Breast epithelium (tissue), 4 donors: ENCODE results near the gene TMEM217. TPM values are rescaled to one million over a fixed set of nuclear protein-coding genes. Genes with fewer than 3 reads are reported as not detected.

Source experiments
- DNase-seq, 2 donors: peaks; one replicate each; pipeline ENCODE4 v3.0.0-alpha.2; 2019; ENCODE audit warnings: low spot score in 2 of 2
- H3K27ac ChIP-seq, 2 donors: fragments of 200-600 bp; sonication (generic) in 1 of 2; one replicate each; pipeline ENCODE4 v1.5.1; 2016 to 2019; ENCODE audit warnings: mild to moderate bottlenecking in 1 of 2
- H3K27me3 ChIP-seq, 2 donors: fragments of 200-600 bp; sonication (generic) in 1 of 2; one replicate each; pipeline versions ENCODE4 v1.5.1 to v1.6.0; 2017 to 2019; ENCODE audit warnings: control low read depth in 1 of 2, mild to moderate bottlenecking in 1 of 2
- H3K36me3 ChIP-seq: fragments of 200-600 bp; one replicate; pipeline ENCODE4 v1.5.1; 2019
- H3K4me1 ChIP-seq, 2 donors: fragments of 200-600 bp; sonication (generic); one replicate each; pipeline ENCODE4 v1.5.1; 2016 to 2019; ENCODE audit warnings: control low read depth in 1 of 2
- H3K4me3 ChIP-seq, 3 donors: fragments of 200-600 bp; sonication (generic); 1 replicate in 2 of 3; 2 replicates in 1 of 3; pipeline ENCODE4 v1.5.1; 2016 to 2019; ENCODE audit warnings: mild to moderate bottlenecking in 3 of 3, moderate library complexity in 2 of 3
- H3K9me3 ChIP-seq, 2 donors: fragments of 200-600 bp; sonication (generic) in 1 of 2; one replicate each; pipeline ENCODE4 v1.5.1; 2016 to 2019; ENCODE audit warnings: control low read depth in 1 of 2
- CTCF ChIP-seq, 3 donors: fragments of 450-650 bp; IDR thresholded peaks; one replicate each; pipeline ENCODE4 v1.5.1; 2016 to 2017; ENCODE audit warnings: antibody characterized with exemption in 3 of 3, mild to moderate bottlenecking in 3 of 3, moderate library complexity in 3 of 3
- POLR2A ChIP-seq: fragments of 450-650 bp; IDR thresholded peaks from one replicate; pipeline ENCODE4 v1.6.1; 2016; ENCODE audit warnings: antibody characterized with exemption, mild to moderate bottlenecking, moderate library complexity
- POLR2AphosphoS5 ChIP-seq, 3 donors: sonication (generic); formaldehyde crosslinking; IDR thresholded peaks; one replicate each; pipeline ENCODE4 v1.6.1; 2017; ENCODE audit warnings: antibody characterized with exemption in 3 of 3
- intact Hi-C: fragments of 100-400 bp; cut with DNase I; formaldehyde crosslinking; loops from one replicate; pipeline ENCODE4 v1.15.1; 2023; ENCODE audit warnings: low total_unique reads
- total RNA-seq, 3 donors: library from RNA; depleted of rRNA; stranded (reverse); fragments of >200 nt; gene quantifications; one replicate each; pipeline ENCODE4 v1.1.0, GENCODE V29; 2016

Gene TMEM217
- total RNA-seq, 3 donors from 2014 or later = 0.66 to 1.0 TPM; not detected in 1

GRCh38 chr6:37175332-37176267 is 82.3 kb downstream of the TMEM217 start:
- no peaks in the 10 kb centered on the region for H3K36me3 ChIP-seq
- TF ChIP-seq POLR2AphosphoS5 (IDR thresholded peaks at IDR 0.05) (no peak), POLR2A (no peak), CTCF (IDR thresholded peaks at IDR 0.05) (no peak)
- intact Hi-C loops = loop anchor here (2.0 to 10.0 kb wide), 2 partner anchors 33 to 151 kb away; no protein-coding TSS in a partner anchor

GRCh38 chr6:37174515-37175331 is 83.2 kb downstream of the TMEM217 start:
- Histone ChIP-seq H3K9me3 (no peaks in the 10 kb centered on the region), H3K36me3 (no peaks in the 10 kb centered on the region), H3K27me3 (no peaks in the 10 kb centered on the region), H3K27ac (no peak overlapping the region), H3K4me1 (peaks cover 0 to 7% of the 10 kb centered on the region in 2 donors), H3K4me3 (peak overlapping the region in 2 of 3 donors; percentile 12 to 89)
- no peak for TF ChIP-seq POLR2A
- TF ChIP-seq CTCF (IDR thresholded peaks at IDR 0.05) = no peak
- no peak for TF ChIP-seq POLR2AphosphoS5 (IDR thresholded peaks at IDR 0.05)
- intact Hi-C loops = loop anchor here (2.0 to 10.0 kb wide), 3 partner anchors 34 to 150 kb away; no protein-coding TSS in a partner anchor
- DNase-seq = no peak

More at GRCh38 chr6:37175332-37176267, 82.3 kb downstream of the TMEM217 start:
- no peaks in the 10 kb centered on the region for H3K9me3 ChIP-seq
- peaks cover 0 to 7% of the 10 kb centered on the region in 2 donors for H3K4me1 ChIP-seq
- DNase-seq = no peak
- no peaks in the 10 kb centered on the region for H3K27me3 ChIP-seq
- H3K27ac ChIP-seq = no peak overlapping the region
- no peak overlapping the region for H3K4me3 ChIP-seq

- peaks cover 0 to 7% of the 10 kb centered on the region in 2 donors for H3K4me1 ChIP-seq
- intact Hi-C loops = loop anchor here (2.0 to 10.0 kb wide), 3 partner anchors 35 to 149 kb away; no protein-coding TSS in a partner anchor
- H3K9me3 ChIP-seq = no peaks in the 10 kb centered on the region
- DNase-seq = no peak
- H3K27ac ChIP-seq = peak overlapping the region in 1 of 2 donors; percentile 1
- peak overlapping the region in 2 of 3 donors; percentile 12 to 89 for H3K4me3 ChIP-seq
- TF ChIP-seq CTCF (IDR thresholded peaks at IDR 0.05) (no peak), POLR2A (no peak), POLR2AphosphoS5 (IDR thresholded peaks at IDR 0.05) (no peak)
- H3K27me3 ChIP-seq = no peaks in the 10 kb centered on the region
- H3K36me3 ChIP-seq = no peaks in the 10 kb centered on the region
These were observed 83.8 kb downstream of the TMEM217 start for GRCh38 chr6:37174196-37174514.

GRCh38 chr6:37173493-37174195 is 84.3 kb downstream of the TMEM217 start:
- peak overlapping the region in 2 of 3 donors; percentile 89 to 99 for H3K4me3 ChIP-seq
- no peak for DNase-seq
- H3K27me3 ChIP-seq = no peaks in the 10 kb centered on the region
- peaks cover 0 to 7% of the 10 kb centered on the region in 2 donors for H3K4me1 ChIP-seq
- H3K36me3 ChIP-seq = no peaks in the 10 kb centered on the region
- no peaks in the 10 kb centered on the region for H3K9me3 ChIP-seq
- H3K27ac ChIP-seq = peak overlapping the region in 1 of 2 donors; percentile 1
- TF ChIP-seq CTCF (IDR thresholded peaks at IDR 0.05) (no peak), POLR2AphosphoS5 (IDR thresholded peaks at IDR 0.05) (no peak), POLR2A (no peak)
- intact Hi-C loops = loop anchor here (2.0 to 10.0 kb wide), 3 partner anchors 35 to 149 kb away; no protein-coding TSS in a partner anchor
